Right lobe of liver (tissue), 6 donors: ENCODE measurements around the gene UBE2B. TPM values are rescaled to one million over a fixed set of nuclear protein-coding genes. Genes with fewer than 3 reads are reported as not detected.
A peak's percentile ranks its signal among the peaks of the same experiment; 100 is the strongest.
"Not testable (repeated sequence)": the region's sequence is repeated elsewhere in the genome, so short reads cannot be mapped to it uniquely, and the experiment has no call there.

Experiments
- ATAC-seq, 4 donors: fragments of 200-7000 bp; cut with Tn5 transposase; one replicate each; pipeline ENCODE4 v1.9.1; 2020; ENCODE audit warnings: mild to moderate bottlenecking in 4 of 4, moderate library complexity in 4 of 4
- DNase-seq, 3 donors: peaks; one replicate each; pipeline ENCODE4 v3.0.0-alpha.2; 2020
- H3K27ac ChIP-seq, 3 donors: fragments of 200-600 bp; one replicate each; pipeline ENCODE4 v1.8.0; 2022
- H3K27me3 ChIP-seq, 2 donors: fragments of 200-600 bp; one replicate each; pipeline ENCODE4 v1.8.0; 2022
- H3K36me3 ChIP-seq, 4 donors: fragments of 200-600 bp; sonication (generic) in 1 of 4; one replicate each; pipeline versions ENCODE4 v1.5.1 to v1.8.0; 2017 to 2022; ENCODE audit warnings: control low read depth in 1 of 4
- H3K4me1 ChIP-seq, 4 donors: fragments of 200-600 bp; sonication (generic) in 1 of 4; one replicate each; pipeline versions ENCODE4 v1.5.1 to v1.8.0; 2017 to 2022; ENCODE audit warnings: control low read depth in 1 of 4
- H3K4me3 ChIP-seq, 3 donors: fragments of 200-600 bp; one replicate each; pipeline ENCODE4 v1.8.0; 2022
- H3K9me3 ChIP-seq, 4 donors: fragments of 200-600 bp; sonication (generic) in 1 of 4; one replicate each; pipeline versions ENCODE4 v1.5.1 to v1.8.0; 2017 to 2022; ENCODE audit warnings: control low read depth in 1 of 4
- POLR2A ChIP-seq: fragments of 450-650 bp; IDR thresholded peaks from one replicate; pipeline ENCODE4 v1.6.1; 2017; ENCODE audit warnings: antibody characterized with exemption, mild to moderate bottlenecking
- WGBS: methylation state at CpG from one replicate; pipeline ENCODE4 v1.1.6; 2018; ENCODE audit warnings: low coverage, low lambda C conversion rate; ENCODE audit not compliant: insufficient coverage; ENCODE audit errors: missing lambda C conversion rate; 5-methylcytosine and 5-hydroxymethylcytosine counted together
- intact Hi-C, 2 donors: fragments of 100-400 bp; cut with DNase I; formaldehyde crosslinking; loops; one replicate each; pipeline versions ENCODE4 v1.11.2 to v1.14.1; 2022
- total RNA-seq, 6 experiments: library from RNA; depleted of rRNA in 2 of 6; stranded (reverse); fragments of >200 nt in 2 of 6; fragmentation: NEBNext Ultra II Directional in 3 of 6; extraction: Animal tissue kit (Norgen Biotek cat#: 25700) in 3 of 6; gene quantifications; one replicate each; pipeline versions ENCODE4 v1.1.0 to v1.2.4, GENCODE V29; 2016 to 2023
- TF ChIP-seq, protein P1 (sequence below), 4 donors: fragments of 200-600 bp in 3 of 4; fragments of 450-650 bp in 1 of 4; IDR thresholded peaks; one replicate each; pipeline versions ENCODE4 v1.5.1 to v1.8.0; 2016 to 2022; ENCODE audit warnings: antibody characterized with exemption in 4 of 4, mild to moderate bottlenecking in 2 of 4
- donor health status: DM: no; HTN: yes; CAD: no.
- donor health status: DM: no; HTN: no; CAD: no.
- donor health status: DM: no; HTN: no; CAD: no.
- donor health status: DM: no; HTN: yes; CAD: no.
- donor health status: DM: no; HTN: yes; CAD: no.

Gene UBE2B
- total RNA-seq, 6 experiments from 2014 or later, result 23.4 to 56.2 (median 37.9) TPM

DNA sequence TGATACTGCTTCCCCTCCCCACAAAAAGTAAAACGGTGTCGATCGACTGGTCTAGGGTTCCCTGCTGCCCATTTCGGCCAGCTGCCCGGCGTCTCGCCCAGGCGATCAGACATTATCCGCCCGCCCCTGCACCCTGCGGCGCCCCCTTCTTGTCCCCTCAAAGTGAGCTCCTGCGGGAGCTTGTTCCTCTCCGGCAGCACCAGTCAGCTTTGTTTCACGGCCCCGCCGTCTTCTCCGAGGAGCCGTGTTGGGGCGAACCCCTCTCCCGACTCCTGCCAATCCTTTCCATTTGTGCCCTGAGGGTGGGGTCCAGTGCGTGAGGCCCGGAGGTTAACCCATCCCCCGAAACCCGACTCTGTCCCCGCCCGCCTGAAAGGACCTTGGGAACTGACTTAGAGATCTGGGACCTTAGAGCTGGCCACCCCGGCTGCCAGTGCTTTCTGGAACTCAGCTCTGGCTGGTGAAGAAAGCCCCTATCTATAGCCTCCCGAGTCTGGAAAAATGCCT lies 518 bp downstream of the UBE2B start:
- Histone ChIP-seq H3K27me3 (no peaks in the 10 kb centered on the region), H3K36me3 (peaks cover 0 to 24% (median 3%) of the 10 kb centered on the region in 4 donors), H3K4me3 (peak overlapping the region; percentile 71 to 97 (median 97)), H3K9me3 (no peaks in the 10 kb centered on the region), H3K4me1 (peaks cover 0 to 4% (median 0%) of the 10 kb centered on the region in 4 donors), H3K27ac (peak overlapping the region; percentile 99 to 100 (median 100))
- peak; percentile 66 to 82 (median 74) for DNase-seq
- 0% methylated on average over 24 of the region's 29 CpGs for WGBS
- ATAC-seq, result peak; percentile 29 to 63 (median 42)
- TF ChIP-seq, protein P1, sequence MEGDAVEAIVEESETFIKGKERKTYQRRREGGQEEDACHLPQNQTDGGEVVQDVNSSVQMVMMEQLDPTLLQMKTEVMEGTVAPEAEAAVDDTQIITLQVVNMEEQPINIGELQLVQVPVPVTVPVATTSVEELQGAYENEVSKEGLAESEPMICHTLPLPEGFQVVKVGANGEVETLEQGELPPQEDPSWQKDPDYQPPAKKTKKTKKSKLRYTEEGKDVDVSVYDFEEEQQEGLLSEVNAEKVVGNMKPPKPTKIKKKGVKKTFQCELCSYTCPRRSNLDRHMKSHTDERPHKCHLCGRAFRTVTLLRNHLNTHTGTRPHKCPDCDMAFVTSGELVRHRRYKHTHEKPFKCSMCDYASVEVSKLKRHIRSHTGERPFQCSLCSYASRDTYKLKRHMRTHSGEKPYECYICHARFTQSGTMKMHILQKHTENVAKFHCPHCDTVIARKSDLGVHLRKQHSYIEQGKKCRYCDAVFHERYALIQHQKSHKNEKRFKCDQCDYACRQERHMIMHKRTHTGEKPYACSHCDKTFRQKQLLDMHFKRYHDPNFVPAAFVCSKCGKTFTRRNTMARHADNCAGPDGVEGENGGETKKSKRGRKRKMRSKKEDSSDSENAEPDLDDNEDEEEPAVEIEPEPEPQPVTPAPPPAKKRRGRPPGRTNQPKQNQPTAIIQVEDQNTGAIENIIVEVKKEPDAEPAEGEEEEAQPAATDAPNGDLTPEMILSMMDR (IDR thresholded peaks at IDR 0.05), result no peak
- TF ChIP-seq POLR2A, result no peak
- intact Hi-C loops, result no loop called here

DNA sequence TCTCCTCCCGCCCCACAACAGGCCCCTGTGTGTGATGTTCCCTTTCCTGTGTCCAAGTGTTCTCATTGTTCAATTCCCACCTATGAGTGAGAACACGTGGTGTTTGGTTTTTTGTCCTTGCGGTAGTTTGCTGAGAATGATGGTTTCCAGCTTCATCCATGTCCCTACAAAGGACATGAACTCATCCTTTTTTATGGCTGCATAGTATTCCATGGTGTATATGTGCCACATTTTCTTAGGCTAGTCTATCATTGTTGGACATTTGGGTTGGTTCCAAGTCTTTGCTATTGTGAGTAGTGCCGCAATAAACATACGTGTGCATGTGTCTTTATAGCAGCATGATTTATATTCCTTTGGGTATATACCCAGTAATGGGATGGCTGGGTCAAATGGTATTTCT lies 2.3 kb downstream of the UBE2B start:
- DNase-seq, H3K4me3 ChIP-seq, H3K4me1 ChIP-seq, ATAC-seq, H3K27ac ChIP-seq, H3K27me3 ChIP-seq, intact Hi-C loops, H3K9me3 ChIP-seq: not testable (repeated sequence)
- WGBS, result 90% methylated on average over 5 of the region's 5 CpGs
- H3K36me3 ChIP-seq, result peaks cover 0 to 41% (median 4%) of the 10 kb centered on the region in 4 donors

DNA sequence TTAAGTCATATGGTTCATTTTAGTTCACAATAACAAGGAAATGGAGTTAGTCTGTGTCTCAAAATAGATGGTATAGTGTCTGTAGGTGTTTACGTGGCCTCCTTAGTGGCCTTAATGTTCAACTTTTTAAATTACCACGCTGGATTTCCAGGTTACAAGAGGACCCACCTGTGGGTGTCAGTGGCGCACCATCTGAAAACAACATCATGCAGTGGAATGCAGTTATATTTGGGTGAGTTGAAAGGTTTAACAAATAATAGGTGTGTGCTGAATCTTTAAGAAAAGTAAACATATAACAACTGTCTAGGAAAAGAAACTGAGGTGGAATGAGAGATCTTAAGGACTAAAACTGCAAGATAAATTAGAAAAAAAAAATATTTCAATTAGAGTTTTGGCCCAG lies 2.9 kb downstream of the UBE2B start:
- no peaks in the 10 kb centered on the region for H3K9me3 ChIP-seq
- intact Hi-C loops, result no loop called here
- ATAC-seq (no peak), DNase-seq (no peak)
- no peak for TF ChIP-seq POLR2A
- TF ChIP-seq, protein P1 (IDR thresholded peaks at IDR 0.05), result peak in 2 of 4 donors; percentile 8 to 18
- H3K36me3 ChIP-seq, result peaks cover 0 to 46% (median 5%) of the 10 kb centered on the region in 4 donors
- H3K27ac ChIP-seq, result no peak overlapping the region
- H3K4me3 ChIP-seq, result no peak overlapping the region
- peaks cover 0 to 4% (median 0%) of the 10 kb centered on the region in 4 donors for H3K4me1 ChIP-seq
- no peaks in the 10 kb centered on the region for H3K27me3 ChIP-seq
- WGBS, result 69% methylated on average over 3 of the region's 3 CpGs

DNA sequence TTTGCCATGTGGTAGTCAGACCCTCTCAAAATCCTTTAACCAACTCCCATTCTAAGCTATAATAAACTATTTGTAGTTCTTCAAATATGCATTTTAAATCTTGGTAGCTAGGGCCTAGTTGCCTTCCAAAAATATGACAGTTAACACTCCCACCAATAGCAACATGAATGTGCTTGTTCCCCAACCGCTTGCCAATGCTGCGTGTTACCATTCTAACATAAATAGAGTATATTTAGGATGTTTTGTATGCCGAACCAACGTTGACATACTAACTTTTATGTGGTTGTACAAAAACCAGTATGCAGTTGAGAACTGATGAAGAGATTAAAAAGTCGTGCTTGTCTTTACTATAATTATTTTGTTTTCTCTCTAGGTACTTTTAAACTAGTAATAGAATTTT lies 9.0 kb downstream of the UBE2B start:
- ATAC-seq (no peak), DNase-seq (no peak)
- Histone ChIP-seq H3K4me3 (no peak overlapping the region), H3K36me3 (peaks cover 7 to 94% (median 37%) of the 10 kb centered on the region in 4 donors), H3K27ac (no peak overlapping the region), H3K4me1 (no peaks in the 10 kb centered on the region), H3K9me3 (no peaks in the 10 kb centered on the region), H3K27me3 (no peaks in the 10 kb centered on the region)
- intact Hi-C loops, result no loop called here
- TF ChIP-seq, protein P1 (IDR thresholded peaks at IDR 0.05), result no peak
- TF ChIP-seq POLR2A, result no peak
- 91% methylated on average over 5 of the region's 5 CpGs for WGBS

DNA sequence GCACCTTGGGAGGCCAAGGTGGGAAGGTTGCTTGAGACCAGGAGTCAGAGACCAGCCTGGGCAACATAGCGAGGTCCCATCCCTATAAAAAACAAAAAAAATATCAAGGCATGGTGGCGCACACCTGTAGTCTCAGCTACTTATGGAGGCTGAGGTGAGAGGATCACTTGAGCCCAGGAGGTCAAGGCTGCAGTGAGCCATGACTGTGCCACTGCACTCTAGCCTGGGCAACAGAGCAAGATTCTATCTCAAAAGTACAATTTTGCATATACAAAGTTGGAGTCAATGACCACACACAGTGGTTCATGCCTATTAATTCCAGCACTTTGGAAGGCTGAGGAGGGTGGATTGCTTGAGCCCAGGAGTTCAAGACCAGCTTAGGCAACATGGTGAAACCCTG lies 10.8 kb downstream of the UBE2B start:
- 100% methylated on average over 2 of the region's 2 CpGs for WGBS
- DNase-seq, H3K4me1 ChIP-seq, H3K9me3 ChIP-seq, H3K27me3 ChIP-seq, ATAC-seq, H3K4me3 ChIP-seq, intact Hi-C loops, H3K27ac ChIP-seq: not testable (repeated sequence)
- H3K36me3 ChIP-seq, result peaks cover 7 to 91% (median 39%) of the 10 kb centered on the region in 4 donors
